CD4-positive, alpha-beta T cell (primary cell): ENCODE results near the gene WDFY3. TPM values are rescaled to one million over a fixed set of nuclear protein-coding genes. Genes with fewer than 3 reads are reported as not detected.

ENCODE experiments used
- ATAC-seq: fragments of 200-7000 bp; cut with Tn5 transposase; one replicate; pipeline ENCODE4 v1.10.0; 2022; ENCODE audit warnings: mild to moderate bottlenecking; ENCODE audit not compliant: poor library complexity
- CTCF ChIA-PET: fragments of 350-600 bp; sonication (Branson Sonifier 250); formaldehyde crosslinking; loops from one replicate; lab custom pipeline; 2021; ENCODE audit warnings: antibody characterized with exemption, inconsistent platforms; lab: Charles Lee
- POLR2A ChIA-PET: fragments of 350-600 bp; sonication (Branson Sonifier 250); formaldehyde crosslinking; loops from one replicate; lab custom pipeline; 2021; ENCODE audit warnings: antibody characterized with exemption, inconsistent platforms; lab: Charles Lee
- DNase-seq, 14 experiments: peaks; one replicate each; pipeline ENCODE4 v3.0.0-alpha.2; 2013 to 2020; ENCODE audit warnings: mixed read lengths in 2 of 14
- H3K27ac ChIP-seq, 2 donors: one replicate each; pipeline versions ENCODE4 v1.5.1 to v1.7.0; 2013; ENCODE audit warnings: low read length in 2 of 2, low read depth in 1 of 2, mild to moderate bottlenecking in 1 of 2
- H3K27me3 ChIP-seq, 2 experiments: 1 replicate in 1 of 2; 2 replicates in 1 of 2; pipeline versions ENCODE4 v1.6.1 to v1.7.0; 2013; ENCODE audit warnings: low read length in 2 of 2, control low read depth in 1 of 2, mild to moderate bottlenecking in 1 of 2, moderate library complexity in 1 of 2; ENCODE audit not compliant: insufficient read depth in 2 of 2, control insufficient read depth in 1 of 2
- H3K36me3 ChIP-seq: one replicate; pipeline ENCODE4 v1.6.1; 2013; ENCODE audit warnings: low read length, control low read depth; ENCODE audit not compliant: insufficient read depth
- H3K4me1 ChIP-seq: one replicate; pipeline ENCODE4 v1.6.1; 2013; ENCODE audit warnings: low read length, control low read depth; ENCODE audit not compliant: insufficient read depth
- H3K4me3 ChIP-seq: one replicate; pipeline ENCODE4 v1.5.1; 2013; ENCODE audit warnings: mild to moderate bottlenecking, low read length, moderate library complexity
- H3K9me3 ChIP-seq, 2 experiments: 1 replicate in 1 of 2; 2 replicates in 1 of 2; pipeline versions ENCODE4 v1.6.1 to v1.7.0; 2013; ENCODE audit warnings: low read length in 2 of 2, mild to moderate bottlenecking in 2 of 2, control low read depth in 1 of 2, moderate library complexity in 1 of 2; ENCODE audit not compliant: control insufficient read depth in 1 of 2, insufficient read depth in 1 of 2
- H3K27ac Mint-ChIP-seq: one replicate; pipeline ENCODE4 v1.8.0; 2020; ENCODE audit warnings: mixed read lengths
- H3K27me3 Mint-ChIP-seq: one replicate; pipeline ENCODE4 v1.8.0; 2021; ENCODE audit warnings: mixed read lengths
- H3K36me3 Mint-ChIP-seq: one replicate; pipeline ENCODE4 v1.8.0; 2021; ENCODE audit warnings: low read depth, mixed read lengths
- H3K4me1 Mint-ChIP-seq: one replicate; pipeline ENCODE4 v1.8.0; 2021; ENCODE audit warnings: low read depth, mixed read lengths
- H3K4me3 Mint-ChIP-seq: one replicate; pipeline ENCODE4 v1.8.0; 2020; ENCODE audit warnings: mild to moderate bottlenecking, mixed read lengths
- H3K9me3 Mint-ChIP-seq: one replicate; pipeline ENCODE4 v1.8.0; 2020; ENCODE audit warnings: mixed read lengths
- intact Hi-C, 2 experiments: fragments of 100-400 bp; cut with DNase I in 1 of 2; cut with micrococcal nuclease in 1 of 2; formaldehyde crosslinking; loops; one replicate each; pipeline versions ENCODE4 v1.15.1 to v1.9.0; 2023 to 2025; cut with DNase I, micrococcal nuclease
- total RNA-seq, 174 experiments: library from RNA in 2 of 174; stranded (reverse) in 2 of 174; gene quantifications; one replicate each; pipeline ENCODE4 v1.2.3 and lab custom pipeline; 2021 to 2026
- TF ChIP-seq, protein P1 (sequence below): fragments of 200-600 bp; IDR thresholded peaks from one replicate; pipeline ENCODE4 v1.8.0; 2022; ENCODE audit warnings: antibody characterized with exemption, mild to moderate bottlenecking

The WDFY3 gene
- total RNA-seq, 2 experiments from 2014 or later: 0.60 to 0.75 TPM

- H3K27me3 ChIP-seq: no peaks in the 10 kb centered on the region
- H3K9me3 Mint-ChIP-seq: no peaks in the 10 kb centered on the region
- H3K9me3 ChIP-seq: no peaks in the 10 kb centered on the region
- H3K4me1 ChIP-seq: no peaks in the 10 kb centered on the region
- no peak overlapping the region for H3K4me3 Mint-ChIP-seq
- H3K27ac Mint-ChIP-seq: no peak overlapping the region
- H3K27ac ChIP-seq: no peak overlapping the region
- TF ChIP-seq, protein P1, sequence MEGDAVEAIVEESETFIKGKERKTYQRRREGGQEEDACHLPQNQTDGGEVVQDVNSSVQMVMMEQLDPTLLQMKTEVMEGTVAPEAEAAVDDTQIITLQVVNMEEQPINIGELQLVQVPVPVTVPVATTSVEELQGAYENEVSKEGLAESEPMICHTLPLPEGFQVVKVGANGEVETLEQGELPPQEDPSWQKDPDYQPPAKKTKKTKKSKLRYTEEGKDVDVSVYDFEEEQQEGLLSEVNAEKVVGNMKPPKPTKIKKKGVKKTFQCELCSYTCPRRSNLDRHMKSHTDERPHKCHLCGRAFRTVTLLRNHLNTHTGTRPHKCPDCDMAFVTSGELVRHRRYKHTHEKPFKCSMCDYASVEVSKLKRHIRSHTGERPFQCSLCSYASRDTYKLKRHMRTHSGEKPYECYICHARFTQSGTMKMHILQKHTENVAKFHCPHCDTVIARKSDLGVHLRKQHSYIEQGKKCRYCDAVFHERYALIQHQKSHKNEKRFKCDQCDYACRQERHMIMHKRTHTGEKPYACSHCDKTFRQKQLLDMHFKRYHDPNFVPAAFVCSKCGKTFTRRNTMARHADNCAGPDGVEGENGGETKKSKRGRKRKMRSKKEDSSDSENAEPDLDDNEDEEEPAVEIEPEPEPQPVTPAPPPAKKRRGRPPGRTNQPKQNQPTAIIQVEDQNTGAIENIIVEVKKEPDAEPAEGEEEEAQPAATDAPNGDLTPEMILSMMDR: no peak
- no peaks in the 10 kb centered on the region for H3K36me3 ChIP-seq
- intact Hi-C loops: no loop called here
- ChIA-PET CTCF (no interaction called here), POLR2A (no interaction called here)
- no peaks in the 10 kb centered on the region for H3K4me1 Mint-ChIP-seq
- no peak overlapping the region for H3K4me3 ChIP-seq
- H3K27me3 Mint-ChIP-seq: no peaks in the 10 kb centered on the region
- no peak for DNase-seq
- H3K36me3 Mint-ChIP-seq: no peaks in the 10 kb centered on the region
- ATAC-seq: no peak
Measured at GRCh38 chr4:84622959-84623358, 343.5 kb downstream of the WDFY3 start.
